K562 (cell line): Measurements from ENCODE around the gene ASCC2. TPM values are rescaled to one million over a fixed set of nuclear protein-coding genes. Genes with fewer than 3 reads are reported as not detected.

Experiments
- ATAC-seq: fragments of 200-7000 bp; cut with Tn5 transposase; 3 replicates; pipeline ENCODE4 v1.9.1; 2020; ENCODE audit warnings: moderate library complexity
- BruUV-seq: library from RNA; stranded (reverse); fragments of 400-500 nt; replicated peaks from 2 replicates; lab custom pipeline; 2021; lab: Mats Ljungman, UMichigan
- CTCF ChIA-PET: fragments of 300-600 bp; formaldehyde crosslinking; extraction: SDS; loops from one replicate; lab custom pipeline; 2021; ENCODE audit warnings: low intra/inter-chr PET ratio; lab: Yijun Ruan, JAX
- POLR2A ChIA-PET: fragments of 300-600, 350-650 bp; sonication (Branson Sonifier 250); formaldehyde crosslinking; extraction: SDS; loops from one replicate; lab custom pipeline; 2021; ENCODE audit warnings: antibody characterized with exemption, inconsistent platforms; lab: Yijun Ruan, JAX
- DNase-seq, 4 experiments: peaks; one replicate each; pipeline versions ENCODE4 v3.0.0 to v3.0.0-alpha.2; 2011 to 2018; ENCODE audit warnings: low spot score in 3 of 4, mixed read lengths in 3 of 4; ENCODE audit errors: extremely low read depth in 1 of 4
- FAIRE-seq: peaks from 2 replicates; lab custom pipeline; 2011; peaks lifted over from hg19 to GRCh38; lab: Jason Lieb, UNC
- H2AFZ ChIP-seq: 2 replicates; pipeline ENCODE4 v1.6.0; 2011; ENCODE audit warnings: low read depth, low read length, control low read depth, inconsistent platforms
- H3K27ac ChIP-seq: fragments of 200-600 bp; 3 replicates; pipeline ENCODE4 v1.8.0; 2011; ENCODE audit warnings: low read depth, mild to moderate bottlenecking, control low read depth, inconsistent platforms, low read length, moderate library complexity, mixed read lengths; ENCODE audit errors: extremely low read depth
- H3K27me3 ChIP-seq, 2 experiments: fragments of 300-600 bp in 1 of 2; 2 replicates in 1 of 2; 3 replicates in 1 of 2; pipeline versions ENCODE4 v1.6.0 to v1.8.0; 2011; ENCODE audit warnings: inconsistent platforms in 2 of 2, low read length in 2 of 2, mild to moderate bottlenecking in 1 of 2, mixed read lengths in 1 of 2, moderate library complexity in 1 of 2; ENCODE audit not compliant: control insufficient read depth in 2 of 2, insufficient read depth in 2 of 2
- H3K36me3 ChIP-seq: fragments of 300-600 bp; 3 replicates; pipeline ENCODE4 v1.8.0; 2011; ENCODE audit warnings: mild to moderate bottlenecking, low read length, inconsistent platforms; ENCODE audit not compliant: control insufficient read depth, insufficient read depth
- H3K4me1 ChIP-seq, 2 experiments: fragments of 200-600 bp in 1 of 2; replicated peaks in 1 of 2; 2 replicates in 1 of 2; 3 replicates in 1 of 2; pipeline versions ENCODE4 v1.5.1 to v1.8.0; 2011; ENCODE audit warnings: inconsistent platforms in 2 of 2, low read length in 2 of 2, mild to moderate bottlenecking in 1 of 2, mixed read lengths in 1 of 2, moderate library complexity in 1 of 2; ENCODE audit not compliant: control insufficient read depth in 2 of 2, insufficient read depth in 2 of 2
- H3K4me2 ChIP-seq: 2 replicates; pipeline ENCODE4 v1.6.1; 2011; ENCODE audit warnings: low read length, control low read depth, inconsistent platforms, mixed read lengths; ENCODE audit not compliant: insufficient read depth
- H3K4me3 ChIP-seq: fragments of 200-600 bp; sonication (generic), shearing (Covaris generic); 2 replicates; pipeline ENCODE4 v1.5.1; 2016; ENCODE audit warnings: control low read depth, inconsistent platforms
- H3K79me2 ChIP-seq: fragments of 200-600 bp; 3 replicates; pipeline ENCODE4 v1.8.0; 2011; ENCODE audit warnings: low read length, inconsistent platforms; ENCODE audit not compliant: control insufficient read depth, insufficient read depth
- H3K9ac ChIP-seq, 2 experiments: 2 replicates each; pipeline versions ENCODE4 v1.6.0 to v1.6.1; 2011; ENCODE audit warnings: low read depth in 2 of 2, low read length in 2 of 2, control low read depth in 1 of 2, inconsistent platforms in 1 of 2, mild to moderate bottlenecking in 1 of 2, mixed read lengths in 1 of 2; ENCODE audit not compliant: insufficient read depth in 1 of 2
- H3K9me1 ChIP-seq: one replicate; pipeline ENCODE4 v1.6.0; 2011; ENCODE audit warnings: inconsistent platforms, mild to moderate bottlenecking, low read length, moderate library complexity; ENCODE audit not compliant: control insufficient read depth, insufficient read depth
- H3K9me3 ChIP-seq: replicated peaks from 2 replicates; pipeline ENCODE4 v1.5.1; 2011; ENCODE audit warnings: low read depth, low read length, inconsistent platforms; ENCODE audit not compliant: control insufficient read depth, insufficient read depth
- H4K20me1 ChIP-seq: replicated peaks from 2 replicates; pipeline ENCODE4 v1.6.1; 2011; ENCODE audit warnings: low read length, inconsistent platforms, mixed read lengths; ENCODE audit not compliant: control insufficient read depth, insufficient read depth
- CBX3 ChIP-seq, 2 experiments: IDR thresholded peaks; 1 replicate in 1 of 2; 2 replicates in 1 of 2; pipeline ENCODE4 v1.6.1; 2012; ENCODE audit warnings: inconsistent platforms in 2 of 2, low read length in 2 of 2, borderline replicate concordance in 1 of 2, control low read depth in 1 of 2
- ETS2 ChIP-seq: IDR thresholded peaks from 2 replicates; pipeline ENCODE4 v1.6.1; 2016; ENCODE audit warnings: borderline replicate concordance, missing genetic modification characterization, mild to moderate bottlenecking, moderate library complexity, missing compliant biosample characterization; ENCODE audit not compliant: poor library complexity, severe bottlenecking
- HES1 ChIP-seq: fragments of 450-650 bp; IDR thresholded peaks from 2 replicates; pipeline ENCODE4 v1.6.1; 2016; ENCODE audit warnings: low read depth, mild to moderate bottlenecking, moderate library complexity
- KAT2B ChIP-seq: IDR thresholded peaks from one replicate; pipeline ENCODE4 v1.6.1; 2012; ENCODE audit warnings: low read depth, mild to moderate bottlenecking, control low read depth, inconsistent platforms, low read length, moderate library complexity
- SMARCA5 ChIP-seq: fragments of 450-650 bp; IDR thresholded peaks from 2 replicates; pipeline ENCODE4 v1.6.1; 2016
- U2AF1 ChIP-seq: fragments of 200-400 bp; formaldehyde crosslinking; optimal IDR thresholded peaks from 2 replicates; pipeline ENCODE3; 2017; ENCODE audit warnings: mild to moderate bottlenecking, low read depth, low read length, moderate library complexity
- ZBTB7A ChIP-seq: IDR thresholded peaks from 2 replicates; pipeline ENCODE4 v1.6.1; 2011; ENCODE audit warnings: low read depth, mild to moderate bottlenecking, low read length, moderate library complexity, borderline replicate concordance; ENCODE audit not compliant: control insufficient read depth
- ZNF282 ChIP-seq: sonication (generic); formaldehyde crosslinking; IDR thresholded peaks from 2 replicates; pipeline ENCODE4 v1.8.1; 2023; ENCODE audit warnings: missing genetic modification reagents
- ZNF311 ChIP-seq: fragments of 250-450 bp; sonication (Bioruptor Pico); IDR thresholded peaks from 2 replicates; pipeline ENCODE4 v1.4.0; 2020; ENCODE audit warnings: mild to moderate bottlenecking, moderate library complexity
- ZNF449 ChIP-seq: fragments of 250-450 bp; sonication (Bioruptor Pico); IDR thresholded peaks from 2 replicates; pipeline ENCODE4 v1.8.0; 2022; ENCODE audit warnings: moderate library complexity, mild to moderate bottlenecking, inconsistent platforms
- ZSCAN32 ChIP-seq: fragments of 450-650 bp; formaldehyde crosslinking; IDR thresholded peaks from 2 replicates; pipeline ENCODE4 v1.4.0; 2020; ENCODE audit warnings: mild to moderate bottlenecking, moderate library complexity
- WGBS: fragments of 100-300 bp; shearing (Covaris generic); methylation state at CpG from one replicate; pipeline ENCODE4 v1.1.6; 2016; ENCODE audit warnings: low coverage, mixed read lengths; ENCODE audit not compliant: insufficient coverage; ENCODE audit errors: missing lambda C conversion rate; 5-methylcytosine and 5-hydroxymethylcytosine counted together
- in situ Hi-C: fragments of 300-500 bp; cut with MboI; formaldehyde crosslinking; loops from 4 replicates; pipeline ENCODE4 v1.15.0; 2018; ENCODE audit warnings: inconsistent platforms, mixed read lengths
- intact Hi-C: fragments of 100-400 bp; cut with micrococcal nuclease; formaldehyde crosslinking; loops from 2 replicates; pipeline ENCODE4 v1.14.2; 2022
- polyA plus RNA-seq, 8 experiments: library from polyadenylated mRNA; depleted of rRNA in 4 of 8; stranded (reverse) in 5 of 8; unstranded in 3 of 8; fragments of >200 nt; fragmentation: Nextera tagmentation in 2 of 8; fragmentation: Illumina TruSeq in 1 of 8; extraction: Ambion mirVana in 2 of 8; extraction: Trizol in 1 of 8; gene quantifications; 2 replicates each; pipeline versions ENCODE4 v1.2.1 to v1.2.3, GENCODE V29; 2011 to 2014; ENCODE audit warnings: inconsistent platforms in 1 of 8, missing spikeins in 1 of 8
- total RNA-seq, 7 experiments: library from RNA; depleted of rRNA in 6 of 7; stranded (reverse); fragments of >200 nt in 6 of 7; fragmentation: Illumina TruSeq in 2 of 7; extraction: Trizol in 2 of 7; gene quantifications; 2 replicates each; pipeline versions ENCODE4 v1.2.1 to v1.2.3, GENCODE V29; 2011 to 2021; ENCODE audit warnings: low replicate concordance in 1 of 7
- TF ChIP-seq, protein P1 (sequence below): sonication (generic); formaldehyde crosslinking; IDR thresholded peaks from 2 replicates; pipeline ENCODE4 v1.8.1; 2023; ENCODE audit warnings: mild to moderate bottlenecking, missing genetic modification reagents
- TF ChIP-seq, protein P2 (sequence below): fragments of 250-450 bp; sonication (Bioruptor Pico); IDR thresholded peaks from 2 replicates; pipeline ENCODE4 v1.9.0; 2021; ENCODE audit warnings: mild to moderate bottlenecking, inconsistent platforms

Gene ASCC2
- total and polyA plus RNA-seq, 9 of the 15 experiments (the other 6 are each of a cell fraction or from before 2014, with no cell fraction given) = 4.0 to 46.7 (median 26.8) TPM

DNA sequence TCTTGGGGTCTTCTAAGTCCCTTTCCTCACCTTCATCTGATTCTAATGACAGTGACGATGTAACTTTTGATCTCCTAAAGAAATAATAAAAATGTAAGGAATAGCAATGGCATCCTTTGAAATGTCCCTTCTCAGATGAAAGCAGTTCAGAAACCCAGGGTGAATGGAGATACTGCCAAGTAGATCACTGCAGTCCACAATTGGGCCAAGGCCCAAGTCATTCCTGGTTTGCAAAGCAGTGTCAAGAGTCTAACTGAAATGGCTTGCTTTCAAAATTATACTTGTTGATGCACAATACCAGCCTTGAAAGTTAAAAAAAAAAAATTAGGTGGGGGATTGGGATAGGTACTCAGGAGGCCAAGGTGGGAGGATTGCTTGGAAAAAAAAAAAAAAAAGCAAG is 20.4 kb downstream of the ASCC2 start:
- WGBS = 100% methylated on average over 1 of the region's 1 CpG
- peaks cover 4 to 12% of the 10 kb centered on the region in 2 experiments; a peak in 3 of 5 replicates for H3K4me1 ChIP-seq
- BruUV-seq = no TSS peak
- H3K79me2 ChIP-seq = no peaks in the 10 kb centered on the region
- no peak for DNase-seq
- intact Hi-C loops (no loop called here), in situ Hi-C loops (loop anchor here (10.0 kb wide), 1 partner anchor 187 kb away; no protein-coding TSS in a partner anchor)
- H3K4me3 ChIP-seq = no peak overlapping the region
- no peak overlapping the region for H3K4me2 ChIP-seq
- TF ChIP-seq KAT2B (no peak), HES1 (no peak), ZNF282 (CRISPR knock-in tag) (no peak), U2AF1 (no peak), ZNF311 (CRISPR knock-in tag) (no peak), ZBTB7A (no peak), ZNF449 (CRISPR knock-in tag) (no peak), SMARCA5 (no peak), ZSCAN32 (CRISPR knock-in tag) (no peak), CBX3 (IDR thresholded peaks at IDR 0.05; ENCODE audit: borderline replicate concordance in 1 of 2, low read length in 2 of 2) (no peak), ETS2 (tag) (no peak)
- TF ChIP-seq, protein P1, sequence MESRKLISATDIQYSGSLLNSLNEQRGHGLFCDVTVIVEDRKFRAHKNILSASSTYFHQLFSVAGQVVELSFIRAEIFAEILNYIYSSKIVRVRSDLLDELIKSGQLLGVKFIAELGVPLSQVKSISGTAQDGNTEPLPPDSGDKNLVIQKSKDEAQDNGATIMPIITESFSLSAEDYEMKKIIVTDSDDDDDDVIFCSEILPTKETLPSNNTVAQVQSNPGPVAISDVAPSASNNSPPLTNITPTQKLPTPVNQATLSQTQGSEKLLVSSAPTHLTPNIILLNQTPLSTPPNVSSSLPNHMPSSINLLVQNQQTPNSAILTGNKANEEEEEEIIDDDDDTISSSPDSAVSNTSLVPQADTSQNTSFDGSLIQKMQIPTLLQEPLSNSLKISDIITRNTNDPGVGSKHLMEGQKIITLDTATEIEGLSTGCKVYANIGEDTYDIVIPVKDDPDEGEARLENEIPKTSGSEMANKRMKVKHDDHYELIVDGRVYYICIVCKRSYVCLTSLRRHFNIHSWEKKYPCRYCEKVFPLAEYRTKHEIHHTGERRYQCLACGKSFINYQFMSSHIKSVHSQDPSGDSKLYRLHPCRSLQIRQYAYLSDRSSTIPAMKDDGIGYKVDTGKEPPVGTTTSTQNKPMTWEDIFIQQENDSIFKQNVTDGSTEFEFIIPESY (CRISPR knock-in tag) = no peak
- TF ChIP-seq, protein P2, sequence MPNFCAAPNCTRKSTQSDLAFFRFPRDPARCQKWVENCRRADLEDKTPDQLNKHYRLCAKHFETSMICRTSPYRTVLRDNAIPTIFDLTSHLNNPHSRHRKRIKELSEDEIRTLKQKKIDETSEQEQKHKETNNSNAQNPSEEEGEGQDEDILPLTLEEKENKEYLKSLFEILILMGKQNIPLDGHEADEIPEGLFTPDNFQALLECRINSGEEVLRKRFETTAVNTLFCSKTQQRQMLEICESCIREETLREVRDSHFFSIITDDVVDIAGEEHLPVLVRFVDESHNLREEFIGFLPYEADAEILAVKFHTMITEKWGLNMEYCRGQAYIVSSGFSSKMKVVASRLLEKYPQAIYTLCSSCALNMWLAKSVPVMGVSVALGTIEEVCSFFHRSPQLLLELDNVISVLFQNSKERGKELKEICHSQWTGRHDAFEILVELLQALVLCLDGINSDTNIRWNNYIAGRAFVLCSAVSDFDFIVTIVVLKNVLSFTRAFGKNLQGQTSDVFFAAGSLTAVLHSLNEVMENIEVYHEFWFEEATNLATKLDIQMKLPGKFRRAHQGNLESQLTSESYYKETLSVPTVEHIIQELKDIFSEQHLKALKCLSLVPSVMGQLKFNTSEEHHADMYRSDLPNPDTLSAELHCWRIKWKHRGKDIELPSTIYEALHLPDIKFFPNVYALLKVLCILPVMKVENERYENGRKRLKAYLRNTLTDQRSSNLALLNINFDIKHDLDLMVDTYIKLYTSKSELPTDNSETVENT (CRISPR knock-in tag) = no peak
- no peaks in the 10 kb centered on the region for H3K9me3 ChIP-seq
- no peak for FAIRE-seq
- ChIA-PET POLR2A (no interaction called here), CTCF (no interaction called here)
- no peak overlapping the region for H3K27ac ChIP-seq
- H3K27me3 ChIP-seq = no peaks in the 10 kb centered on the region
- peaks cover 71% of the 10 kb centered on the region; the same call in 2 of the 3 replicates for H3K36me3 ChIP-seq
- ATAC-seq = no peak
- H3K9ac ChIP-seq = no peak overlapping the region
- H4K20me1 ChIP-seq = peaks cover 9% of the 10 kb centered on the region
- no peak overlapping the region for H2AFZ ChIP-seq
- H3K9me1 ChIP-seq = peaks cover 4% of the 10 kb centered on the region
